Immature natural killer cell (primary cell): ENCODE data around the gene LAMC1. TPM values are rescaled to one million over a fixed set of nuclear protein-coding genes. Genes with fewer than 3 reads are reported as not detected.
A peak's percentile ranks its signal among the peaks of the same experiment; 100 is the strongest.

Experiments
- DNase-seq, 3 donors: peaks; one replicate each; pipeline ENCODE4 v3.0.0; 2022; ENCODE audit warnings: mixed read lengths in 1 of 3
- H3K27ac Mint-ChIP-seq, 6 donors: one replicate each; pipeline ENCODE4 v1.8.0; 2020; ENCODE audit warnings: mixed read lengths in 6 of 6, mild to moderate bottlenecking in 5 of 6, inconsistent platforms in 4 of 6, moderate library complexity in 3 of 6
- H3K27me3 Mint-ChIP-seq, 3 donors: one replicate each; pipeline ENCODE4 v1.8.0; 2020 to 2021; ENCODE audit warnings: low read depth in 3 of 3, mild to moderate bottlenecking in 3 of 3, mixed read lengths in 3 of 3, moderate library complexity in 3 of 3, inconsistent platforms in 1 of 3
- H3K36me3 Mint-ChIP-seq, 3 donors: one replicate each; pipeline ENCODE4 v1.8.0; 2020; ENCODE audit warnings: mixed read lengths in 3 of 3, inconsistent platforms in 2 of 3, mild to moderate bottlenecking in 2 of 3
- H3K4me1 Mint-ChIP-seq, 2 donors: one replicate each; pipeline ENCODE4 v1.8.0; 2020; ENCODE audit warnings: inconsistent platforms in 2 of 2, mild to moderate bottlenecking in 2 of 2, mixed read lengths in 2 of 2, moderate library complexity in 1 of 2
- H3K4me3 Mint-ChIP-seq, 5 donors: one replicate each; pipeline ENCODE4 v1.8.0; 2020; ENCODE audit warnings: mild to moderate bottlenecking in 5 of 5, mixed read lengths in 5 of 5, inconsistent platforms in 3 of 5, moderate library complexity in 3 of 5
- H3K9me3 Mint-ChIP-seq, 6 donors: one replicate each; pipeline ENCODE4 v1.8.0; 2020; ENCODE audit warnings: mild to moderate bottlenecking in 6 of 6, mixed read lengths in 6 of 6, inconsistent platforms in 4 of 6, moderate library complexity in 3 of 6
- polyA plus RNA-seq, 3 donors: library from polyadenylated mRNA; unstranded; fragments of 300-500 nt; fragmentation: Illumina TruSeq; gene quantifications; one replicate each; pipeline ENCODE4 v1.2.3, GENCODE V29; 2021

The LAMC1 gene
- under 1 TPM in 1 of 3 donors, not detected in 2; 0.19 TPM for polyA plus RNA-seq

DNA sequence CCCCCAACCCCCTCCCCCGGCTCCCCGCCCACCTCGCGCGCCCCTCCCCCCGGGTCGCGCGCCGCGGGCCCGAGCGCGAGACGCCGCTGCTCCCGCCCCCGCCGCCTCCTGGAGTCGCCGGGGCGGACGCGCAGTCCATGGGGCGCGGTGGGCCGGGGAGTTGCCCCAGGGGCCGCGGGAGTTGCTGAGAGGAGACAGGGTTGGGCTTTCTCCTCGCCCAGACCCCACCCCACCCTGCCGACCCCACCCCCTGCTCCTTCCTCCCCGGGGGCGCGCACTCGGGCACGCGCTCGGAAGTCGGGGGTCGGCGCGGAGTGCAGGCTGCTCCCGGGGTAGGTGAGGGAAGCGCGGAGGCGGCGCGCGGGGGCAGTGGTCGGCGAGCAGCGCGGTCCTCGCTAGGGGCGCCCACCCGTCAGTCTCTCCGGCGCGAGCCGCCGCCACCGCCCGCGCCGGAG is at the start of gene LAMC1:
Gene LAMC1 (plus strand): TSS at position 275 of the 455 bp plus-strand sequence. CDS start 297 bp downstream, outside the sequence.
- Mint-ChIP-seq H3K36me3 (no peaks in the 10 kb centered on the region), H3K4me3 (peak within 1 kb of the TSS; percentile 71 to 87 (median 80)), H3K27ac (no peak within 1 kb of the TSS), H3K9me3 (peaks cover 0 to 9% (median 0%) of the 10 kb centered on the region in 6 donors), H3K4me1 (peaks cover 13 to 20% of the 10 kb centered on the region in 2 donors), H3K27me3 (peaks cover 12 to 28% (median 19%) of the 10 kb centered on the region in 3 donors)
- DNase-seq = no peak

GRCh38 chr1:182974506-182975191 is 48.6 kb upstream of the LAMC1 start:
- no peaks in the 10 kb centered on the region for H3K9me3 Mint-ChIP-seq
- no peaks in the 10 kb centered on the region for H3K36me3 Mint-ChIP-seq
- no peaks in the 10 kb centered on the region for H3K4me1 Mint-ChIP-seq
- H3K4me3 Mint-ChIP-seq = no peak overlapping the region
- no peak for DNase-seq
- no peak overlapping the region for H3K27ac Mint-ChIP-seq
- H3K27me3 Mint-ChIP-seq = peaks cover 0 to 3% (median 0%) of the 10 kb centered on the region in 3 donors

DNA sequence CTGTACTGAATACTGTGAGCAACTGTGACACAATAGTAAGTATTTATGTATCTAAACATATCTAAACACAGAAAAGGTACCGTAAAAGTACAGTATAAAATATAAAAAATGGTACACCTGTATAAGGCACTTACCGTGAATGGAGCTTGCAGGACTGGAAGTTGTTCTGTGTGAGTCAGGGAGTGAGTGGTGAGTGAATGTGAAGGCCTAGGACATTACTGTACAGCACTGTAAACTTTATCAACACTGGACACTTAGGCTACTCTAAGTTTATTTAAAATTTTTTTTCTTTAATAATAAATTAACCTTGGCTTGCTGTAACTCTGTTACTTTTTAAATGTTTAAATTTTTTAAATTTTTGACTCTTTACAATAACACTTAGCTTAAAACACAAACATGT is 45.7 kb upstream of the LAMC1 start:
- no peaks in the 10 kb centered on the region for H3K4me1 Mint-ChIP-seq
- H3K27ac Mint-ChIP-seq = no peak overlapping the region
- H3K36me3 Mint-ChIP-seq = no peaks in the 10 kb centered on the region
- DNase-seq = no peak
- peaks cover 0 to 4% (median 0%) of the 10 kb centered on the region in 3 donors for H3K27me3 Mint-ChIP-seq
- H3K4me3 Mint-ChIP-seq = no peak overlapping the region
- H3K9me3 Mint-ChIP-seq = peaks cover 0 to 5% (median 0%) of the 10 kb centered on the region in 6 donors

DNA sequence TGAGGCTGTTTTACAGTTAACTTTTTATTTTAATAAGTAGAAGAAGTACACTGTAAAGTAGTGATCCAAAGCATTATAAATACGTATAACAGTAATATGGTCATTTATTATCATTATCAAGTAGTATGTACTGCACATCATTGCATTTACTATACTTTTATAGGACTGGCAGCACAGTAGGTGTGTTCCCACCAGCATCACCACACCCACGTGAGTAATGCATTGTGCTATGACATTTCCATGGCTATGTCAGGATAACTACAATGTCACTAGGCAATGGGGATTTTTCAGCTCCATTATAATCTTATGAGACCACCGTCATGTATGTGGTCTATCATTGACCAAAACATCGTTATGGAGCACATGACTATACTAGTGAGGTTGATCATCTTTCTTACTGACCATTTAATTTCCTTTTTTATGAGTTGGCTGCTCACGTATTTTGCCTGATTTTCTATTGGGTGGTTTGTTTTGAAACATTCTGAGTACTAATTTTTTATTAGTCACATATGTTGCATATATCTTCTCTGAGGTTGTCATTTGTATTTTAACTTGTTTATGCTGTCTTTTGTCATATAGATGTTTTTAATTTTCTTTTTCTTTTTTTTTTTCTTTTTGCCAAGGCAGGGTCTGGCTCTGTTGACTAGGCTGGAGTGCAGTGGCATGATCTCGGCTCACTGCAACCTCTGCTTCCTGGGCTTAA is 44.9 kb upstream of the LAMC1 start:
- Mint-ChIP-seq H3K4me3 (no peak overlapping the region), H3K4me1 (no peaks in the 10 kb centered on the region), H3K27me3 (peaks cover 0 to 5% (median 0%) of the 10 kb centered on the region in 3 donors), H3K27ac (no peak overlapping the region), H3K36me3 (no peaks in the 10 kb centered on the region), H3K9me3 (peaks cover 0 to 5% (median 0%) of the 10 kb centered on the region in 6 donors)
- DNase-seq = no peak

DNA sequence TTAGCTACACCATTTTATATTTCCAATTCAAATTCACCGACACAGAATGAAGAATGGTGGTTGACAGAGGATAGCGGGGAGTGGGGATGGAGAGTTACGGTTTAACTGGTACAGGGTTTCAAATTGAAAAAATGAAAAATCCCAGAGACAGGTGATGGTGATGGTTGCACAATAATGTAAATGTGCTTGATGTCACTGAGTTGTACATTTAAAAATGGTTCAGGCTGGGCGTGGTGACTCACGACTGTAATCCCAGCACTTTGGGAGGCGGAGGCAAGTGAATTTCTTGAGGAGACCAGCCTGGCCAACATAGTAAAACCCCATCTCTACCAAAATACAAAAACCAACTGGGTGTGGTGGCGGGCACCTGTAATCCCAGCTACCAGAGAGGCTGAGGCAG is 39.1 kb upstream of the LAMC1 start:
- H3K4me1 Mint-ChIP-seq = no peaks in the 10 kb centered on the region
- peaks cover 0 to 6% (median 5%) of the 10 kb centered on the region in 3 donors for H3K27me3 Mint-ChIP-seq
- H3K36me3 Mint-ChIP-seq = no peaks in the 10 kb centered on the region
- H3K27ac Mint-ChIP-seq = no peak overlapping the region
- H3K4me3 Mint-ChIP-seq = no peak overlapping the region
- DNase-seq = no peak
- H3K9me3 Mint-ChIP-seq = peaks cover 0 to 5% (median 0%) of the 10 kb centered on the region in 6 donors

- Mint-ChIP-seq H3K9me3 (peaks cover 0 to 5% (median 0%) of the 10 kb centered on the region in 6 donors), H3K27ac (no peak overlapping the region), H3K27me3 (peaks cover 0 to 6% (median 5%) of the 10 kb centered on the region in 3 donors), H3K36me3 (no peaks in the 10 kb centered on the region), H3K4me3 (no peak overlapping the region), H3K4me1 (no peaks in the 10 kb centered on the region)
- no peak for DNase-seq
These were observed 38.6 kb upstream of the LAMC1 start for GRCh38 chr1:182984621-182985020.

DNA sequence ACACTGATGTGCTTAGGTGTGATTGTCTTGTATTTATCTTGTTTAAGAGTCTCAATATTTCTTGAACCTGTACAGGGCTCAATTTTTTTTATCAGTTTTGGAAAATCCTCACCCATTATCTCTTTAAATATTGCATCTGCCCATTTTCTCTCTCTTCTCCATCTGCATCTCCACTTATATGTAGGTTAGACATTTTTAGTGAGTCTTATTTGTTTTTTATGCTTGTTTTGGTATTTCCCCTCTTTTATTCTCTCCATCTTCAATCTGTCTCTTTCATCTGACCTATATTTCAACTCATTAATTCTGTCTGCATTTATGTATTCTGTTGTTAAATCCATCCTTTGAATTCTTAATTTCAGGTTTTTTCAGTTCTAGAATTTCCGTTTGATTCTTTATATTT is 37.3 kb upstream of the LAMC1 start:
- DNase-seq = no peak
- peaks cover 0 to 7% (median 6%) of the 10 kb centered on the region in 3 donors for H3K27me3 Mint-ChIP-seq
- peaks cover 0 to 5% (median 0%) of the 10 kb centered on the region in 6 donors for H3K9me3 Mint-ChIP-seq
- no peak overlapping the region for H3K27ac Mint-ChIP-seq
- H3K36me3 Mint-ChIP-seq = no peaks in the 10 kb centered on the region
- no peaks in the 10 kb centered on the region for H3K4me1 Mint-ChIP-seq
- no peak overlapping the region for H3K4me3 Mint-ChIP-seq

DNA sequence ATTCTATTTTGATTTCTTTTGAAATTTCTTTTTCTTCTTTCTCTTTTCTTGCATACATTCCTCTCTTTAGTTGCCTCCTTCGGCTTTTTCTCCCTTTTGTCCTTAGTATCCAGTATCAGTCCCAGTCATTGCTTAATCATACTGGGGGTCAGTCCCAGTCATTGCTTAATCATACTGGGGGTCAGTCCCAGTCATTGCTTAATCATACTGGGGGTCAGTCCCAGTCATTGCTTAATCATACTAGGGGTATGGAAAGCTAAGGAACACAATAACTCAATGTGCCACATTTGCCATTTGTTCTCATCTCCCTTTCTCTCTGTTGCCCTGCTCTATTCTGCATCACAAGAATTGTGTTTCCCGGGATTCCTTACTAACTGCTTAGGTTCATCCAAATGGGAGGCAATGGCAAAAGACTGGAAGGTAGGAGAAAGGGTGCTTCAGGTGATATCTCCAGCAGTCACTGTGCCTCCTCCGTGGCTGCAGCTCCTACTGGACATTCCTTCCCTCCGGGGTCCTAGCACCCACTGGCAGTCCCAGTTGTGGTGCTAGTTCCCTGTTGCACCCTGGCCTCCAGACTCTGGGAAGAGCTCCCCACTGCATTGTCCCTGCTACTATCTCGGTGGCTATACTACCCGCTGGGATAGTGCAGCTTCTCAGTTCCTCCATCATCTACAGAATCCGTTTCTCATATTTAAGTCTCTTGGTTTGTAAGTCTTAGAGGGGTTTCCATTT is 32.6 kb upstream of the LAMC1 start:
- H3K4me1 Mint-ChIP-seq = no peaks in the 10 kb centered on the region
- peaks cover 0 to 5% (median 2%) of the 10 kb centered on the region in 3 donors for H3K27me3 Mint-ChIP-seq
- no peaks in the 10 kb centered on the region for H3K36me3 Mint-ChIP-seq
- H3K9me3 Mint-ChIP-seq = no peaks in the 10 kb centered on the region
- H3K4me3 Mint-ChIP-seq = no peak overlapping the region
- no peak for DNase-seq
- no peak overlapping the region for H3K27ac Mint-ChIP-seq

DNA sequence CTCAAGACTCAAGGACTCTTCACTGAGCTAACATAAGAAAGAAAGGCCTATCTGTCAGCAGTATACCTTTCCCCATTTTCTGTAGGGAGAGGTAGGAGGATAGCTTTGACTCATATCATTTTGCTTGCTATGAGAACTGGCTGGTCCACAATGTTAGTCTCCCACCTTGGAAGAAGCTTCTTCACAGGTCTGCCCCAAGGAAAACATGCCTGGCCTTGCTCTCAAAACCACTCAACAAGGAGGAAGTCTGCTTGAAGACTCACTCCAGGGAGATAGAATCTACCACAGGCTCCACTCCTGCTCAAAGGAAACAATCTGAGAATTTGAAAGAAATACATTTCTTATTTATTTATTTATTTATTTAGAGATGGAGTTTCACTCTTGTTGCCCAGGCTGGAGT is 29.5 kb upstream of the LAMC1 start:
- Mint-ChIP-seq H3K4me3 (no peak overlapping the region), H3K27me3 (peaks cover 2 to 9% (median 3%) of the 10 kb centered on the region in 3 donors), H3K36me3 (no peaks in the 10 kb centered on the region), H3K27ac (no peak overlapping the region), H3K9me3 (peaks cover 0 to 3% (median 0%) of the 10 kb centered on the region in 6 donors), H3K4me1 (no peaks in the 10 kb centered on the region)
- DNase-seq = no peak

DNA sequence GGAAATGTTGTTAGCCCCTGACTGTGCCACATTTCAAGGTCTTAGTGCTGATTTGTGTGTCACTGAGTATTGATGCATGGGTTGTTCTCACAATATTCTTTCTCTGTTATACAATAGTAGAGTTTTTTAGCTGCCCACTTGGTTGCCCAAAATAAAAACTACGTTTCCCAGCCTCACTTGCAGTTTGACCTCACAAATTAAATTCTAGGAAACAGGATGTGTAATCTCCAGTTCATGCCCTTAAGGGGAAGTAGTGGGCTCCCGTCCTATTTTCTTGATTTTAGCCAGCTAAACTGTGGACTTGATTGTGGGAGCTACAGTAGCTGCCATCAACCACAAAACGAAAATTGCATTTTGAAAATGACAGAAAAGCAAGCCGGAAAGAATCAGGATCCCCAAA is 27.3 kb upstream of the LAMC1 start:
- peaks cover 3 to 6% (median 3%) of the 10 kb centered on the region in 3 donors for H3K27me3 Mint-ChIP-seq

GRCh38 chr1:182996816-182997215 is 26.4 kb upstream of the LAMC1 start:
- H3K27me3 Mint-ChIP-seq = peaks cover 3 to 8% (median 6%) of the 10 kb centered on the region in 3 donors
- no peaks in the 10 kb centered on the region for H3K36me3 Mint-ChIP-seq
- no peak overlapping the region for H3K27ac Mint-ChIP-seq
- no peaks in the 10 kb centered on the region for H3K4me1 Mint-ChIP-seq
- peaks cover 0 to 5% (median 0%) of the 10 kb centered on the region in 6 donors for H3K9me3 Mint-ChIP-seq
- H3K4me3 Mint-ChIP-seq = no peak overlapping the region
- DNase-seq = no peak

More for the DNA sequence above, 27.3 kb upstream of the LAMC1 start:
- Mint-ChIP-seq H3K27ac (no peak overlapping the region), H3K9me3 (peaks cover 0 to 3% (median 0%) of the 10 kb centered on the region in 6 donors), H3K4me1 (no peaks in the 10 kb centered on the region), H3K4me3 (no peak overlapping the region), H3K36me3 (no peaks in the 10 kb centered on the region)
- DNase-seq = no peak

GRCh38 chr1:182998482-182998881 is 24.7 kb upstream of the LAMC1 start:
- Mint-ChIP-seq H3K4me1 (no peaks in the 10 kb centered on the region), H3K27me3 (peaks cover 3 to 6% (median 6%) of the 10 kb centered on the region in 3 donors), H3K36me3 (no peaks in the 10 kb centered on the region), H3K4me3 (no peak overlapping the region), H3K27ac (no peak overlapping the region), H3K9me3 (peaks cover 0 to 5% (median 0%) of the 10 kb centered on the region in 6 donors)
- no peak for DNase-seq

DNA sequence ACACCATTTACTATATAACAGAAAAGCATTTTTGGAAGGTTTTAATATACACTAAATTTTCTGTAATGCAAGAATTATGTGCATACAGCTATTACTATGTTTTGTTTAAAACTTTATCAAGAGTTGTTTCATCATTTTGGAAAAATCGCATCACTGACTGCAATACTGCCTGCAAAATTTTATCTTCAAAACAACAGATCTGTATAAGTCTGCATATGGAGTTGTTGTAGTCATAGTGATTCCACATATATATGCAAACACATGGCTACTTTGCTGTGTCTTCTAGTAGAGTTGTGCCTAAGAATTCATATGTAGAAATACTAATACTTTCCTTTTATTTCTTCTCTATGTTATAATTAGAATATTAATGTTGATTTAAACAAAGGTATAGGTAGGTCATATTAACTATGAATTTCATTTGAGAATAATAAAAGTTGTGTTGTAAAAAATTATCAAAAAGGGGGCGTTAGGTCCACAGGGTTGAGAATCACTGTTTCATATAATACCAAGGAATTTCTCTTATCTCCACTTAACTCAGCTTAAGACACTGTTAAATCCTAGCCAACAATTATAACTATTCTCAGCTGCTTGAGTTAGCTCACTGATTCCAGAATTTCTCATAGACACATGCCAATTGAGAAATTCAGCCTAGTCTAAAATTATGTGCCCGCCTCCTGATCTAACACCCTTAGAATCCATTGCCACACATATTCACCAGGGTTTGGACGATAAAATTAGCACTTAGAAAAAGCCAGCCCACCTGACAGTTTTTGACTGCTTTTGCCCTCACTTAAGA is 22.9 kb upstream of the LAMC1 start:
- Mint-ChIP-seq H3K27ac (no peak overlapping the region), H3K4me3 (no peak overlapping the region), H3K27me3 (peaks cover 6% of the 10 kb centered on the region in 3 donors), H3K9me3 (peaks cover 0 to 5% (median 0%) of the 10 kb centered on the region in 6 donors), H3K4me1 (no peaks in the 10 kb centered on the region), H3K36me3 (no peaks in the 10 kb centered on the region)
- no peak for DNase-seq
